Measurements from ENCODE around the gene PAK1.

The PAK1 gene

GRCh38 chr11:77479746-77480352, 6.0 kb upstream of the PAK1 start:
- TF ChIP-seq, protein P1, sequence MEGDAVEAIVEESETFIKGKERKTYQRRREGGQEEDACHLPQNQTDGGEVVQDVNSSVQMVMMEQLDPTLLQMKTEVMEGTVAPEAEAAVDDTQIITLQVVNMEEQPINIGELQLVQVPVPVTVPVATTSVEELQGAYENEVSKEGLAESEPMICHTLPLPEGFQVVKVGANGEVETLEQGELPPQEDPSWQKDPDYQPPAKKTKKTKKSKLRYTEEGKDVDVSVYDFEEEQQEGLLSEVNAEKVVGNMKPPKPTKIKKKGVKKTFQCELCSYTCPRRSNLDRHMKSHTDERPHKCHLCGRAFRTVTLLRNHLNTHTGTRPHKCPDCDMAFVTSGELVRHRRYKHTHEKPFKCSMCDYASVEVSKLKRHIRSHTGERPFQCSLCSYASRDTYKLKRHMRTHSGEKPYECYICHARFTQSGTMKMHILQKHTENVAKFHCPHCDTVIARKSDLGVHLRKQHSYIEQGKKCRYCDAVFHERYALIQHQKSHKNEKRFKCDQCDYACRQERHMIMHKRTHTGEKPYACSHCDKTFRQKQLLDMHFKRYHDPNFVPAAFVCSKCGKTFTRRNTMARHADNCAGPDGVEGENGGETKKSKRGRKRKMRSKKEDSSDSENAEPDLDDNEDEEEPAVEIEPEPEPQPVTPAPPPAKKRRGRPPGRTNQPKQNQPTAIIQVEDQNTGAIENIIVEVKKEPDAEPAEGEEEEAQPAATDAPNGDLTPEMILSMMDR (IDR thresholded peaks at IDR 0.05; ENCODE audit: low read depth, low read length) = no peak
- no peak for DNase-seq (ENCODE audit: extremely low read depth, low read depth)

DNA sequence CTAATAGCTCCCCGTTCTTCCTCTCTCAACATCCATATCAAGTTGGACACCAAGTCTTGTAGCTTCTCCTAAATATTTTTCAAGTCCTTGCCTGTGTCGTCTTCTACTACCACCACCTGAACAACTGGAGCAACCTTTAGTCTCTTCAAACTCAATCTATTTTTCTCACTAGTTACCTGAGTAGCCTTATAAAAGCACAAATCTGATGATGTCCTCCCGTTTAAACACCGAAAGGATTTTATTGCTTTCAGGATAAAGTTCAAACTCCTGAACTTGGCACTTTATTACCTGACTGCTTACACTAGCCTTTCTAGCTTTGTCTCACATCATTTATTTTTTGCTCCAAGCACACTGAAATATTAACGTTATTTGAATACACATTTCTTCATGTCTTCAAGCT, 1.3 kb upstream of the PAK1 start:
- TF ChIP-seq, protein P1 (IDR thresholded peaks at IDR 0.05; ENCODE audit: low read depth, low read length) = no peak
- DNase-seq (ENCODE audit: extremely low read depth, low read depth) = no peak

GRCh38 chr11:77474684-77475060, 778 bp upstream of the PAK1 start:
- DNase-seq (ENCODE audit: extremely low read depth, low read depth) = no peak
- TF ChIP-seq, protein P1 (IDR thresholded peaks at IDR 0.05; ENCODE audit: low read depth, low read length) = no peak

GRCh38 chr11:77472991-77473800, 698 bp downstream of the PAK1 start:
- DNase-seq (ENCODE audit: extremely low read depth, low read depth) = no peak
- TF ChIP-seq, protein P1 (IDR thresholded peaks at IDR 0.05; ENCODE audit: low read depth, low read length) = no peak

DNA sequence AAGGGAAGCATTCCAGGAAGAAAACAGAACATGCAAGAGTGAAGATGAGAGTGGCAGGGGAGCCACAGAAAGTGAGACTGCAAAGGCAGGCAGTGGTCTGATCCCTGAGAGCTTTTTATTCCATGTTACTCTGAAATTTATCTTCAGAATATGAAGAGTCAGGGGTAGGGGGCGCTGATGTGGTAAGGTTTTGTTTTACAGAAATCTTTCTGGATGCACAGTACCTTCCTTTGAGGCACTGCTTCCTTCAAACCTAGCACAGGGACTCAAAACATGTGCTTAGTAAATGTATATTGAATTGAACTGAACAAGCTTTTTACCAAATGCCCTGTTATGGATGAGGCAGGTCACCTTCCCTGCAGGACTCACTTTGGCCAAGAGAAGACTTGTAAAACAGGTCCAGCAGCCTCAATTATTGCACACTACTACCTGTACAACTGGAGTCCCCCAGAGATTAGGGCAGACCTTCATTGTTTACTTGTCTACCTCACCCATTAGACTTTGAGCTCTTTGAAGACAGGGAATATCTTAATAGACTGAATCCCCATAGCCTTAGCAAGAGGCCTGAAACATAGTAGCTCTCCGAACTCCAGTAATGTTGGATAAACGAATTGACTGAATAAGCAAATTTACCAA, 2.2 kb downstream of the PAK1 start:
- DNase-seq (ENCODE audit: extremely low read depth, low read depth) = no peak
- TF ChIP-seq, protein P1 (IDR thresholded peaks at IDR 0.05; ENCODE audit: low read depth, low read length) = no peak

GRCh38 chr11:77470971-77471370, 2.9 kb downstream of the PAK1 start:
- TF ChIP-seq, protein P1 (IDR thresholded peaks at IDR 0.05; ENCODE audit: low read depth, low read length) = no peak
- no peak for DNase-seq (ENCODE audit: extremely low read depth, low read depth)

- TF ChIP-seq, protein P1 (IDR thresholded peaks at IDR 0.05; ENCODE audit: low read depth, low read length) = no peak
- DNase-seq (ENCODE audit: extremely low read depth, low read depth) = no peak
Measured at GRCh38 chr11:77470504-77470903, 3.4 kb downstream of the PAK1 start.
